Brain microvascular endothelial cell (primary cell): Measurements from ENCODE around the gene AKAP8.

Source experiments
- DNase-seq: peaks from one replicate; pipeline ENCODE4 v3.0.0-alpha.2; 2020
- H3K27ac ChIP-seq: fragments of 250-450 bp; sonication (Bioruptor Pico); 2 replicates; pipeline ENCODE4 v1.5.1; 2020; ENCODE audit warnings: mild to moderate bottlenecking, moderate library complexity
- H3K27me3 ChIP-seq: fragments of 250-450 bp; sonication (Bioruptor Pico); replicated peaks from 2 replicates; pipeline ENCODE4 v1.5.1; 2020; ENCODE audit warnings: mild to moderate bottlenecking
- H3K36me3 ChIP-seq: fragments of 250-450 bp; sonication (Bioruptor Pico); replicated peaks from 2 replicates; pipeline ENCODE4 v1.5.1; 2020; ENCODE audit warnings: mild to moderate bottlenecking
- H3K4me3 ChIP-seq: 2 replicates; pipeline ENCODE4 v1.5.1; 2011; ENCODE audit warnings: low read depth, mild to moderate bottlenecking, control low read depth, low read length, moderate library complexity
- in situ Hi-C: cut with HindIII; loops from 2 replicates; pipeline ENCODE4 v1.10.0; 2017; ENCODE audit warnings: low sequenced_read_pairs, low pct_ligation_motif_present
- TF ChIP-seq, protein P1 (sequence below): IDR thresholded peaks from 2 replicates; pipeline ENCODE4 v1.5.1; 2011; ENCODE audit warnings: low read depth, mild to moderate bottlenecking, moderate library complexity, low read length, control low read depth, inconsistent platforms; ENCODE audit errors: missing control alignments

AKAP8 gene

DNA sequence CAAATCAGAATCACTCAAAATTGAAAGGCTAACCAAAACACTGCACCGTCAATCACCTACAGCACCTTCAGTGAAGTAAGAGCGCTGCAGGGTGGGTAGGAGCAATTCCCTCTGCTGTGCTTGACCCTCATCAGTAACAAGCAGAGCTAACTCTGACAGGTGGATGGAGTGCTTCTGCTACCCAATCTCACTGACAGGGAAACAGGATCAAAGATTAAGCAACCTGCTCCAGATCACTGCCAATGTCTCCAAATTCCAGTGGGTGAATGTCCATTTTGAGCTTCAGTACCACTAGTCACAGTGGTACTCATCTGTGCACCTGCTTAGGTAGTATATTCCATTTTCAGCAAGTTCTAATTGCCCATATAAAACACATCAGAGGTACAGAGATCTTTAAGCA is 72.4 kb downstream of the AKAP8 start:
- no peak overlapping the region for H3K4me3 ChIP-seq
- H3K27me3 ChIP-seq, result no peaks in the 10 kb centered on the region
- no peaks in the 10 kb centered on the region for H3K36me3 ChIP-seq
- TF ChIP-seq, protein P1, sequence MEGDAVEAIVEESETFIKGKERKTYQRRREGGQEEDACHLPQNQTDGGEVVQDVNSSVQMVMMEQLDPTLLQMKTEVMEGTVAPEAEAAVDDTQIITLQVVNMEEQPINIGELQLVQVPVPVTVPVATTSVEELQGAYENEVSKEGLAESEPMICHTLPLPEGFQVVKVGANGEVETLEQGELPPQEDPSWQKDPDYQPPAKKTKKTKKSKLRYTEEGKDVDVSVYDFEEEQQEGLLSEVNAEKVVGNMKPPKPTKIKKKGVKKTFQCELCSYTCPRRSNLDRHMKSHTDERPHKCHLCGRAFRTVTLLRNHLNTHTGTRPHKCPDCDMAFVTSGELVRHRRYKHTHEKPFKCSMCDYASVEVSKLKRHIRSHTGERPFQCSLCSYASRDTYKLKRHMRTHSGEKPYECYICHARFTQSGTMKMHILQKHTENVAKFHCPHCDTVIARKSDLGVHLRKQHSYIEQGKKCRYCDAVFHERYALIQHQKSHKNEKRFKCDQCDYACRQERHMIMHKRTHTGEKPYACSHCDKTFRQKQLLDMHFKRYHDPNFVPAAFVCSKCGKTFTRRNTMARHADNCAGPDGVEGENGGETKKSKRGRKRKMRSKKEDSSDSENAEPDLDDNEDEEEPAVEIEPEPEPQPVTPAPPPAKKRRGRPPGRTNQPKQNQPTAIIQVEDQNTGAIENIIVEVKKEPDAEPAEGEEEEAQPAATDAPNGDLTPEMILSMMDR, result no peak
- H3K27ac ChIP-seq, result no peak overlapping the region
- in situ Hi-C loops, result no loop called here
- DNase-seq, result no peak

DNA sequence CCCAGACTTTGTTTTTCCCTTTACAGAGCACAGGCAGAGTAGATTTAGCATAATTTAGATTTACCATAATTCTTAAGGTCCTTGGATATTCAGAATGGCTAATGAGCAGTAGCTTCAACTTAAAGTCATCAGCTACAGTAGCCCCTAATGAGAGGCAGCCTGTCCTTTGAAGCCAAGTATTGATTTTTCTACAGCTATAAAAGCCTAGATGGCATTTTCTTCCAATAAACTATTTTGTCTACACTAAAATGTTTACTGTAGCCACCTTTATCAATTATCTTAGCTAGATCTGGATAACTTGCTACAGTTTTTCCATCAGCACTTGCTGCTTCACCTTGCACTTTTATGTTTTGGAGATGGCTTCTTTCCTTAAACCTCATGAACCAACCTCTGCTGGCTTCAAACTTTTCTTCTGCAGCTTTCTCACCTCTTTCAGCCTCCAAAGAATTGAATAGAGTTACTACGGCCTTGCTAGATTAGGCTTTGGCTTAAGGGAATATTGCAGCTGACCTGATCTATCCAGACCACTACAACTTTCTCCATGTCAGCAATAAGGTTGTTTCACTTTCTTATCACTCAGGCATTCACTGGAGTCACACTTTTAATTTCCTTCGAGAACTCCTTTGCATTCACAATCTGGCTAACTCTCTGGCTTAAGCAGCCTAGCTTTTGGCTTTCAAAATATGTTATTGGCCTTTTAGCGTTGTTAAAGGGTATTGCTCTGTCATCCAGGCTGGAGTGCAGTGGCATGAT is 73.8 kb downstream of the AKAP8 start:
- H3K36me3 ChIP-seq, result no peaks in the 10 kb centered on the region
- no peaks in the 10 kb centered on the region for H3K27me3 ChIP-seq
- in situ Hi-C loops, result no loop called here
- TF ChIP-seq, protein P1, result no peak
- H3K27ac ChIP-seq, result no peak overlapping the region
- DNase-seq, result no peak
- no peak overlapping the region for H3K4me3 ChIP-seq

DNA sequence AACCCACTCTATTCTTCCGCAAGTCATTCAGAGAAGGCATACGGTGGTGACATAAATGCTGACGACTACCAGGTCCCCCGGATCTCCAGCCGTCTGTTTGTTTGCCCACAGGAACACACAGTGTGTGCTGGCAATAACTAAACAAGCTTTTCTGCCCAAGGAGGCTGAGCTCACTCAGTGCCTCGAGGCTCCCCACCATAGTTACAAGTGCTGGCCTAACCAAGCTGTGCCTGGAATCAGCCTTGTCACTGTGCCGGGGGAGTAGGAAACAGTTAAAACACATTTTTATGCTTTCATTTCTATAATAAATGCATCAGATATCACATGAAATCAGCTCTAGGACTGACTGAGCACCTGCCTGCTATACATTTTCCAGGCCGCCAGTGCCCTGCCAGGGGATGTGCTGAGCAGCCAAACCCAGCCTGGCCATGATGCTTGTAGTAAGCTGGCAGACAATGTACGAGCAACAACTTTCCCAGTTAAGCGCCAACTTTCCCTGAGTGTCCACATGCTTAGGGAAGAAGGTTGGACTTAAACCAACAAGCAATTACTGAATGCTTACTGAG is 75.4 kb downstream of the AKAP8 start:
- DNase-seq, result no peak
- no peak overlapping the region for H3K27ac ChIP-seq
- TF ChIP-seq, protein P1, result no peak
- no peaks in the 10 kb centered on the region for H3K36me3 ChIP-seq
- H3K4me3 ChIP-seq, result no peak overlapping the region
- no peaks in the 10 kb centered on the region for H3K27me3 ChIP-seq
- in situ Hi-C loops, result no loop called here
